GM12878 (cell line): Measurements from ENCODE around the gene CANT1. TPM values are rescaled to one million over a fixed set of nuclear protein-coding genes. Genes with fewer than 3 reads are reported as not detected.

Experiments used
- ATAC-seq: fragments of 200-7000 bp; cut with Tn5 transposase; 3 replicates; pipeline ENCODE4 v1.9.1; 2020; ENCODE audit warnings: mild to moderate bottlenecking, moderate library complexity
- BruUV-seq: library from RNA; stranded (reverse); fragments of 400-500 nt; replicated peaks from 2 replicates; lab custom pipeline; 2021; lab: Mats Ljungman, UMichigan
- CTCF ChIA-PET: fragments of 300-600 bp; sonication (Branson Sonifier 250); formaldehyde crosslinking; extraction: SDS; loops from one replicate; lab custom pipeline; 2021; ENCODE audit warnings: inconsistent platforms; lab: Yijun Ruan, JAX
- POLR2A ChIA-PET: fragments of 350-600 bp; formaldehyde crosslinking; extraction: SDS; loops from one replicate; lab custom pipeline; 2021; ENCODE audit warnings: inconsistent platforms; lab: Charles Lee
- RAD21 ChIA-PET: fragments of 300-600 bp; sonication (Branson Sonifier 250); formaldehyde crosslinking; loops from one replicate; lab custom pipeline; 2023; ENCODE audit warnings: antibody characterized with exemption; ENCODE audit not compliant: unreplicated experiment; lab: Charles Lee
- SMC1A ChIA-PET: fragments of 300-600 bp; sonication (Branson Sonifier 250); formaldehyde crosslinking; loops from one replicate; lab custom pipeline; 2023; ENCODE audit not compliant: unreplicated experiment, uncharacterized antibody; lab: Charles Lee
- DNase-seq: peaks from one replicate; pipeline ENCODE4 v3.0.0-alpha.2; 2011; ENCODE audit warnings: low read depth, low spot score
- FAIRE-seq: peaks from 3 replicates; lab custom pipeline; 2011; peaks lifted over from hg19 to GRCh38; lab: Jason Lieb, UNC
- H2AFZ ChIP-seq: 2 replicates; pipeline ENCODE4 v1.6.0; 2011; ENCODE audit warnings: low read depth, low read length, control low read depth; ENCODE audit not compliant: control insufficient read depth
- H3K27ac ChIP-seq: 2 replicates; pipeline ENCODE4 v1.5.1; 2011; ENCODE audit warnings: control low read depth; ENCODE audit not compliant: control insufficient read depth, insufficient read depth
- H3K27me3 ChIP-seq, 2 experiments: replicated peaks in 1 of 2; 2 replicates each; pipeline versions ENCODE4 v1.6.0 to v1.6.1; 2011; ENCODE audit warnings: low read length in 1 of 2; ENCODE audit not compliant: control insufficient read depth in 2 of 2, insufficient read depth in 2 of 2
- H3K36me3 ChIP-seq, 2 experiments: 2 replicates each; pipeline ENCODE4 v1.5.1; 2011; ENCODE audit warnings: low read length in 1 of 2; ENCODE audit not compliant: control insufficient read depth in 2 of 2, insufficient read depth in 2 of 2
- H3K4me1 ChIP-seq: 2 replicates; pipeline ENCODE4 v1.6.1; 2011; ENCODE audit warnings: mild to moderate bottlenecking, low read length, moderate library complexity, mixed read lengths; ENCODE audit not compliant: control insufficient read depth, insufficient read depth
- H3K4me2 ChIP-seq: 2 replicates; pipeline ENCODE4 v1.6.0; 2011; ENCODE audit warnings: control low read depth; ENCODE audit not compliant: control insufficient read depth, insufficient read depth
- H3K4me3 ChIP-seq: fragments of 200-600 bp; sonication (generic); 2 replicates; pipeline ENCODE4 v1.5.1; 2016
- H3K79me2 ChIP-seq: 2 replicates; pipeline ENCODE4 v1.6.0; 2011; ENCODE audit warnings: low read length; ENCODE audit not compliant: control insufficient read depth, insufficient read depth
- H3K9ac ChIP-seq: 2 replicates; pipeline ENCODE4 v1.8.0; 2011; ENCODE audit warnings: low read length, control low read depth, mixed read lengths; ENCODE audit not compliant: control insufficient read depth, insufficient read depth
- H3K9me3 ChIP-seq: replicated peaks from 3 replicates; pipeline ENCODE4 v1.5.1; 2011; ENCODE audit warnings: mild to moderate bottlenecking, low read length; ENCODE audit not compliant: control insufficient read depth, insufficient read depth
- H4K20me1 ChIP-seq: 2 replicates; pipeline ENCODE4 v1.6.0; 2011; ENCODE audit not compliant: control insufficient read depth, insufficient read depth
- BACH1 ChIP-seq: fragments of 450-650 bp; IDR thresholded peaks from 2 replicates; pipeline ENCODE4 v1.6.1; 2017; ENCODE audit warnings: mild to moderate bottlenecking, borderline replicate concordance
- BCL3 ChIP-seq: IDR thresholded peaks from 2 replicates; pipeline ENCODE4 v1.6.1; 2011; ENCODE audit warnings: borderline replicate concordance, low read depth, mild to moderate bottlenecking, moderate library complexity, low read length; ENCODE audit not compliant: insufficient read depth, poor library complexity, severe bottlenecking
- CBX5 ChIP-seq: sonication (generic); IDR thresholded peaks from 2 replicates; pipeline ENCODE4 v1.6.1; 2016; ENCODE audit warnings: low read depth, moderate library complexity, mild to moderate bottlenecking, inconsistent platforms
- E2F4 ChIP-seq: IDR thresholded peaks from 2 replicates; pipeline ENCODE4 v1.6.1; 2012; ENCODE audit warnings: low read depth, low read length, improper control_type of control experiment
- HSF1 ChIP-seq: fragments of 150-350 bp; IDR thresholded peaks from 2 replicates; pipeline ENCODE4 v1.6.1; 2014; ENCODE audit warnings: mild to moderate bottlenecking, low read depth, low read length
- KLF5 ChIP-seq: fragments of 450-650 bp; IDR thresholded peaks from 2 replicates; pipeline ENCODE4 v1.6.1; 2014; ENCODE audit warnings: mild to moderate bottlenecking; ENCODE audit not compliant: partially characterized antibody
- RCOR1 ChIP-seq: conservative IDR thresholded peaks from 2 replicates; pipeline ENCODE4 v1.6.1; 2012; ENCODE audit warnings: low read depth, low read length, improper control_type of control experiment
- SREBF1 ChIP-seq: IDR thresholded peaks from 2 replicates; pipeline ENCODE4 v1.6.1; 2012; ENCODE audit warnings: mild to moderate bottlenecking, low read length
- WGBS: methylation state at CpG from one replicate; pipeline ENCODE4 v1.1.6; 2016; ENCODE audit warnings: low lambda C conversion rate; ENCODE audit not compliant: insufficient replicate concordance, insufficient coverage; ENCODE audit errors: missing lambda C conversion rate; 5-methylcytosine and 5-hydroxymethylcytosine counted together
- in situ Hi-C: fragments of 300-500 bp; cut with MboI; formaldehyde crosslinking; loops from 9 replicates; pipeline ENCODE4 v1.14.3; 2018; ENCODE audit warnings: mixed read lengths
- intact Hi-C: fragments of 100-400 bp; cut with micrococcal nuclease; formaldehyde crosslinking; loops from one replicate; pipeline ENCODE4 v1.14.2; 2022; ENCODE audit not compliant: unreplicated experiment
- polyA plus RNA-seq, 11 experiments: library from polyadenylated mRNA; depleted of rRNA in 4 of 11; unstranded in 6 of 11; stranded (reverse) in 5 of 11; fragments of >200 nt; fragmentation: Nextera tagmentation in 4 of 11; fragmentation: Illumina TruSeq in 1 of 11; extraction: Ambion mirVana in 4 of 11; extraction: Trizol in 1 of 11; gene quantifications; 1 replicate in 1 of 11; 2 replicates in 10 of 11; pipeline versions ENCODE4 v1.2.1 to v1.2.3, GENCODE V29; 2011 to 2016; ENCODE audit warnings: inconsistent platforms in 2 of 11, missing spikeins in 2 of 11, low read depth in 1 of 11
- total RNA-seq, 4 experiments: library from RNA; depleted of rRNA in 3 of 4; stranded (reverse); fragments of >200 nt in 3 of 4; fragmentation: Illumina TruSeq in 1 of 4; extraction: Trizol in 1 of 4; gene quantifications; 2 replicates each; pipeline versions ENCODE4 v1.2.1 to v1.2.3, GENCODE V29; 2013 to 2021

Gene CANT1
- total and polyA plus RNA-seq, 10 of the 15 experiments (the other 5 are each of a cell fraction or from before 2014, with no cell fraction given), result 2.2 to 59.2 (median 20.2) TPM

GRCh38 chr17:78998311-78999055 lies 11.1 kb downstream of the CANT1 start:
- intact Hi-C loops, result no loop called here
- FAIRE-seq (no peak), DNase-seq (no peak)

GRCh38 chr17:78997881-78998280 lies 11.7 kb downstream of the CANT1 start:
- Histone ChIP-seq H3K36me3 (peaks cover 9 to 19% of the 10 kb centered on the region in 2 experiments), H3K79me2 (peaks cover 5% of the 10 kb centered on the region; the same call in 1 of the 2 replicates), H4K20me1 (peaks cover 3% of the 10 kb centered on the region), H3K9me3 (no peaks in the 10 kb centered on the region; the same call in 2 of the 3 replicates), H3K4me1 (no peaks in the 10 kb centered on the region), H3K27me3 (no peaks in the 10 kb centered on the region), H2AFZ (no peak overlapping the region), H3K4me3 (no peak overlapping the region), H3K27ac (no peak overlapping the region)
- no peak for DNase-seq
- intact Hi-C loops, result no loop called here
- BruUV-seq, result no TSS peak
- SMC1A ChIA-PET, result no interaction called here
- WGBS, result 91% methylated on average over 6 of the region's 6 CpGs
- ATAC-seq, result no peak
- POLR2A ChIA-PET, result no interaction called here
- no peak for TF ChIP-seq HSF1
- no peak for TF ChIP-seq CBX5
- no peak for TF ChIP-seq BCL3
- TF ChIP-seq RCOR1, result no peak
- no peak for TF ChIP-seq BACH1
- no peak for TF ChIP-seq SREBF1
- TF ChIP-seq, all 136 proteins: peak for 0
- RAD21 ChIA-PET, result no interaction called here
- Histone ChIP-seq H3K9ac (no peak overlapping the region), H3K4me2 (no peak overlapping the region)
- FAIRE-seq, result no peak
- CTCF ChIA-PET, result no interaction called here
- in situ Hi-C loops, result no loop called here

More at GRCh38 chr17:78998311-78999055, 11.1 kb downstream of the CANT1 start:
- Histone ChIP-seq H3K9ac (no peak overlapping the region), H3K4me2 (no peak overlapping the region), H3K4me1 (no peaks in the 10 kb centered on the region), H2AFZ (no peak overlapping the region), H3K79me2 (peaks cover 5% of the 10 kb centered on the region), H3K27ac (no peak overlapping the region), H3K9me3 (no peaks in the 10 kb centered on the region; the same call in 2 of the 3 replicates), H3K27me3 (no peaks in the 10 kb centered on the region), H3K36me3 (peaks cover 7 to 14% of the 10 kb centered on the region in 2 experiments; a peak in 3 of 4 replicates), H3K4me3 (no peak overlapping the region), H4K20me1 (no peaks in the 10 kb centered on the region; the same call in 1 of the 2 replicates)
- BruUV-seq, result no TSS peak
- ATAC-seq, result no peak
- SMC1A ChIA-PET, result no interaction called here
- TF ChIP-seq KLF5 (no peak), E2F4 (no peak)
- WGBS, result 94% methylated on average over 28 of the region's 28 CpGs
- CTCF ChIA-PET, result no interaction called here
- POLR2A ChIA-PET, result interaction anchor here (0.6 kb wide), 1 partner anchor 1770 kb away, joined by 3 read pairs; no protein-coding TSS in a partner anchor
- in situ Hi-C loops, result no loop called here
- RAD21 ChIA-PET, result no interaction called here
